ENCODE results near the gene MAPK7.

MAPK7 gene

DNA sequence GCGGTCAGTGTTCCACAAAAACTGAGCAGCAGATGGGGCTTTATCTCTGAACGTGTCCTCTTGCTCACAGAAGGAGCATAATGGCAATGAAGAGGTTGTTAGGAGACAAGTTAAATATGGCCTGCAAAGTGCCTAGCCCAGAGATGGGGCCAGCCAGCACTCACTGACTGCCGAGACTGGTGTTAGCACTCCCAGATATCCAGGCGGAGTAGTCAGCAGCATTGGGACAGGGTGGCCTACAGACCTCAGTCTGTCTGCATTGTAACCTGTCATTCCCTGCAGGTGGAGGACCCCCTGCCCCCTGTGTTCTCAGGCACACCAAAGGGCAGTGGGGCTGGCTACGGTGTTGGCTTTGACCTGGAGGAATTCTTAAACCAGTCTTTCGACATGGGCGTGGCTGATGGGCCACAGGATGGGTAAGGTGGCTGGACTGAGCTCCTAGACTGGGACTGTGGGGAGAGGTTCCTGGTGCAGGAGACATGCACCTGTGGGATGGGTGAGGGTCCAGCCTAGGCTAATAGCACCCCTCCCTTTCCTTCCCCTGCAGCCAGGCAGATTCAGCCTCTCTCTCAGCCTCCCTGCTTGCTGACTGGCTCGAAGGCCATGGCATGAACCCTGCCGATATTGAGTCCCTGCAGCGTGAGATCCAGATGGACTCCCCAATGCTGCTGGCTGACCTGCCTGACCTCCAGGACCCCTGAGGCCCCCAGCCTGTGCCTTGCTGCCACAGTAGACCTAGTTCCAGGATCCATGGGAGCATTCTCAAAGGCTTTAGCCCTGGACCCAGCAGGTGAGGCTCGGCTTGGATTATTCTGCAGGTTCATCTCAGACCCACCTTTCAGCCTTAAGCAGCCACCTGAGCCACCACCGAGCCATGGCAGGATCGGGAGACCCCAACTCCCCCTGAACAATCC lies 4.5 kb downstream of the MAPK7 start:
- peaks cover 40 to 51% (median 50%) of the 10 kb centered on the region in 3 donors for H3K36me3 ChIP-seq
- TF ChIP-seq, protein P1, sequence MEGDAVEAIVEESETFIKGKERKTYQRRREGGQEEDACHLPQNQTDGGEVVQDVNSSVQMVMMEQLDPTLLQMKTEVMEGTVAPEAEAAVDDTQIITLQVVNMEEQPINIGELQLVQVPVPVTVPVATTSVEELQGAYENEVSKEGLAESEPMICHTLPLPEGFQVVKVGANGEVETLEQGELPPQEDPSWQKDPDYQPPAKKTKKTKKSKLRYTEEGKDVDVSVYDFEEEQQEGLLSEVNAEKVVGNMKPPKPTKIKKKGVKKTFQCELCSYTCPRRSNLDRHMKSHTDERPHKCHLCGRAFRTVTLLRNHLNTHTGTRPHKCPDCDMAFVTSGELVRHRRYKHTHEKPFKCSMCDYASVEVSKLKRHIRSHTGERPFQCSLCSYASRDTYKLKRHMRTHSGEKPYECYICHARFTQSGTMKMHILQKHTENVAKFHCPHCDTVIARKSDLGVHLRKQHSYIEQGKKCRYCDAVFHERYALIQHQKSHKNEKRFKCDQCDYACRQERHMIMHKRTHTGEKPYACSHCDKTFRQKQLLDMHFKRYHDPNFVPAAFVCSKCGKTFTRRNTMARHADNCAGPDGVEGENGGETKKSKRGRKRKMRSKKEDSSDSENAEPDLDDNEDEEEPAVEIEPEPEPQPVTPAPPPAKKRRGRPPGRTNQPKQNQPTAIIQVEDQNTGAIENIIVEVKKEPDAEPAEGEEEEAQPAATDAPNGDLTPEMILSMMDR (IDR thresholded peaks at IDR 0.05), result no peak
- peak overlapping the region; percentile 97 to 98 for H3K27ac ChIP-seq
- H3K9me3 ChIP-seq, result no peaks in the 10 kb centered on the region
- H3K27me3 ChIP-seq, result no peaks in the 10 kb centered on the region
- DNase-seq, result peak in 1 of 2 donors; percentile 61
- no peak overlapping the region for H3K4me3 ChIP-seq
- intact Hi-C loops (cut with DNase I; ENCODE audit: low total_unique reads), result no loop called here
- H3K4me1 ChIP-seq, result peaks cover 9 to 84% (median 73%) of the 10 kb centered on the region in 4 donors

DNA sequence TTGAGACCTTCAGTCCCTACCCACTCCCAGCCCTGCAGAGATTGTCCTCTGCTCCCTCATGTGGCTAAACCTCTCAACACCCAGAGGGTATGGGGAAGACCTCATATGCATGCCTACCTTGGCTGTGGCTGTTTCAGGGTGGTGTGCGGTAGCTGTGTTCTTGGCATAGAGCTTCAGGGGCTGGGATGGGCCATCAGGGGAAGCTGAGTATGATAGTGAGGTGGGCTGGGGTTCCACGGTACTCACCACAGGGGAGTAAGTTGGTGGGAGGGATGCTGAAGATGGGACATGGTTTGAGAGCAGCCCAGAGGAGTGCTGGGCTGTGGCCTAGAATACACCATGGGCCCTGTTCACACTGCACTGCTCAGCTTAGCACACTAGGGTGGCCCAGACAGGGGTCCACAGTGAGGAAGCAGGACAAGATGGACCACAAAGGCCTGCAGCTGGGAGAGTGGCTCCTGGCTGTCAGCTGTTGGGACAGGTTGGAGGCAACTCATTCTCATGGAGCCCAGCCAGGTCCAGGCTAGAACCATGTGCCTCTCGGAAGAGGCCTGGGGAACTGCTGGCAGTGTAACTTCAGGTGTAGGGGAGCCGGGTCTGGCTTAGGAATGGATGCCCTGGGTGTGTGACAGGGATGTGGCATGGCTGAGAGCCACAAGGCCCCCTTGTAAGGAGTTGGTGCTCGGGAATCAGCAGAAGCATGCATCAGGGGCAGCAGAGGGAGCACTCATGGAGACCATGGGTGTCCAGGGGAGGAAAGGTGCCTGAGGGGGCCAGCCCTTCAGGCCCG lies 5.6 kb downstream of the MAPK7 start:
- peaks cover 9 to 93% (median 82%) of the 10 kb centered on the region in 4 donors for H3K4me1 ChIP-seq

DNA sequence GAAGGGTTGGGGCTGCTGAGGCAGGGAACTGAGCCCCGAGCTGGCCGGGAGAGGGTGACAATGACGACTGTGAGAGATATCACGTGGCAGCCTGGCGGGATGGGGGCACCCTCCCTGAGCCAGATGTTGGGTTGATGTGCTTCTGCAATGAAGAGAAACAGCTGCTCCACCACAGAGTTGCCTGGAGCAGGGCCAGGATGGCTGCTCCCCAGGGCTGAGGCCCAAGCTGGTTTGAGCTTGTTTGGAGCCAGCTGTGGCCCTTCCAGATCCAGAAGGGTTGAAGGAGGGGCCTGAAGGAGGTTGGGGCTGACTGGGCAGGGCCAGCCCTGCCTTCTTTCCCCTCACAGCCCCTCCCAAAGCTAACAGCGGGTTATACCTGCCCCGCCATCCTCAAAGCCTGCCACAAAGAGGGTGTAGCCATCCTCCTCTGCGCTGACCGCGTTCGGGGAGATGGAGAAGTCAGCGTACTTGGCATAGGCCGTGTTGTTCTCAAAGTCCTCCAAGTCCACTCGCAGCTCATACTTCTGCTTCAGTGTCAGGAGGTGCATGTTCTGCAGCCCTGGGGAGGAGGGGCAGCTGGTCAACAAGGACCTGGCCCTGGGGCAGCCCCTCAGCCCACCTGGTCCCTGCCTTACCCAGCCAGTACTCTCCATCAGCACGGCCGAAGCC lies 6.6 kb downstream of the MAPK7 start:
- H3K36me3 ChIP-seq, result peaks cover 40 to 48% (median 46%) of the 10 kb centered on the region in 3 donors
- no peaks in the 10 kb centered on the region for H3K9me3 ChIP-seq
- intact Hi-C loops (cut with DNase I; ENCODE audit: low total_unique reads), result no loop called here
- H3K27me3 ChIP-seq, result no peaks in the 10 kb centered on the region
- peak; percentile 94 to 99 for DNase-seq
- peak overlapping the region; percentile 97 to 98 for H3K27ac ChIP-seq
- TF ChIP-seq, protein P1 (IDR thresholded peaks at IDR 0.05), result no peak
- H3K4me1 ChIP-seq, result peaks cover 9 to 93% (median 83%) of the 10 kb centered on the region in 4 donors
- H3K4me3 ChIP-seq, result peak overlapping the region; percentile 44 to 45

More for the DNA sequence above, 5.6 kb downstream of the MAPK7 start:
- H3K9me3 ChIP-seq, result no peaks in the 10 kb centered on the region
- intact Hi-C loops (cut with DNase I; ENCODE audit: low total_unique reads), result no loop called here
- H3K36me3 ChIP-seq, result peaks cover 40 to 51% (median 50%) of the 10 kb centered on the region in 3 donors
- no peaks in the 10 kb centered on the region for H3K27me3 ChIP-seq
- no peak overlapping the region for H3K4me3 ChIP-seq
- H3K27ac ChIP-seq, result peak overlapping the region; percentile 97 to 98
- TF ChIP-seq, protein P1 (IDR thresholded peaks at IDR 0.05), result no peak
- DNase-seq, result peak; percentile 67 to 83

DNA sequence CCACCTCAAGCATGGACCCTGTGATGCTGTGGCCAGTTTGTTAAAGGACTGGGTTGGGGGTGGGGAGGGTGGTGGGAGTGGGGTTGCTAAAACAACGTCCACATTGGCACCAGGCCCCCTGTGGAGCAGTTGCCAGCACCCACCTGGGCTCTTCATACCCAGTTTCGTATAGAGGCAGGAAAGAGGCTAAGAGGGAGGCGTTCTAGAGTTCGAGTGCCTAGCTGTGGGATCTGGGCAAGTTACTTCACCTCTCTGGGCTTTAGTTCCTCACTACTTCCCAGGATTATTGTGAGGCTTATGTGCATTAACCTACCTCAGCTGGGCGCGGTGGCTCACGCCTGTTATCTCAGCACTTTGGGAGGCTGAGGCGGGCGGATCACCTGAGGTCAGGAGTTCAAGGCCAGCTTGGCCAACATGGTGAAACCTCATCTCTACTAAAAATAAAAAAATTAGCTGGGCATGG lies 7.3 kb downstream of the MAPK7 start:
- H3K4me1 ChIP-seq, result peaks cover 9 to 95% (median 90%) of the 10 kb centered on the region in 4 donors
- no peaks in the 10 kb centered on the region for H3K9me3 ChIP-seq
- H3K27ac ChIP-seq, result peak overlapping the region; percentile 97 to 98
- peak overlapping the region; percentile 44 to 45 for H3K4me3 ChIP-seq
- H3K27me3 ChIP-seq, result no peaks in the 10 kb centered on the region
- intact Hi-C loops (cut with DNase I; ENCODE audit: low total_unique reads), result no loop called here
- H3K36me3 ChIP-seq, result peaks cover 33 to 41% (median 39%) of the 10 kb centered on the region in 3 donors
- TF ChIP-seq, protein P1 (IDR thresholded peaks at IDR 0.05), result no peak
- DNase-seq, result peak in 1 of 2 donors; percentile 66

Data from tibial artery (tissue), 4 donors.